ENCODE measurements around the gene GRID1. TPM values are rescaled to one million over a fixed set of nuclear protein-coding genes. Genes with fewer than 3 reads are reported as not detected.

GRID1 gene
- total RNA-seq, 1 experiment from 2014 or later = not detected

- Histone ChIP-seq H2AFZ (no peak overlapping the region), H3K9me3 (ENCODE audit: insufficient read depth, low read depth) (no peaks in the 10 kb centered on the region), H3K4me1 (replicated peaks; ENCODE audit: insufficient read depth) (no peaks in the 10 kb centered on the region), H3K79me2 (ENCODE audit: low read depth) (no peaks in the 10 kb centered on the region), H3K36me3 (ENCODE audit: low read depth) (no peaks in the 10 kb centered on the region), H3K27me3 (ENCODE audit: insufficient read depth, low read depth) (peaks cover 12% of the 10 kb centered on the region; the same call in 1 of the 2 replicates), H3K9me2 (ENCODE audit: insufficient read depth) (no peaks in the 10 kb centered on the region), H3K27ac (no peak overlapping the region), H4K20me1 (ENCODE audit: insufficient read depth) (no peaks in the 10 kb centered on the region), H3K4me3 (no peak overlapping the region), H3K4me2 (no peak overlapping the region), H3F3A (ENCODE audit: insufficient read depth, low read depth) (no peaks in the 10 kb centered on the region)
- no TSS peak for BruUV-seq (replicated peaks)
- intact Hi-C loops (cut with micrococcal nuclease; ENCODE audit: unreplicated experiment) = no loop called here
- ChIA-PET POLR2A (ENCODE audit: unreplicated experiment) (no interaction called here), CTCF (no interaction called here)
- DNase-seq = no peak
- no peak for TF ChIP-seq CTCF (conservative IDR thresholded peaks at IDR 0.05)
- no peak for TF ChIP-seq EZH2 (IDR thresholded peaks at IDR 0.05; ENCODE audit: low read depth)
Measured at GRCh38 chr10:86218842-86219241, 147.8 kb downstream of the GRID1 start.

GRCh38 chr10:86218160-86218559 is 148.4 kb downstream of the GRID1 start:
- Histone ChIP-seq H3K9me2 (ENCODE audit: insufficient read depth) (no peaks in the 10 kb centered on the region), H3K27me3 (ENCODE audit: insufficient read depth, low read depth) (peaks cover 12% of the 10 kb centered on the region; the same call in 1 of the 2 replicates), H3K9me3 (ENCODE audit: insufficient read depth, low read depth) (no peaks in the 10 kb centered on the region), H4K20me1 (ENCODE audit: insufficient read depth) (no peaks in the 10 kb centered on the region), H3K4me1 (replicated peaks; ENCODE audit: insufficient read depth) (no peaks in the 10 kb centered on the region), H2AFZ (no peak overlapping the region), H3K36me3 (ENCODE audit: low read depth) (no peaks in the 10 kb centered on the region), H3K27ac (no peak overlapping the region), H3F3A (ENCODE audit: insufficient read depth, low read depth) (no peaks in the 10 kb centered on the region), H3K79me2 (ENCODE audit: low read depth) (no peaks in the 10 kb centered on the region), H3K4me3 (no peak overlapping the region), H3K4me2 (no peak overlapping the region)
- no peak for DNase-seq
- POLR2A ChIA-PET (ENCODE audit: unreplicated experiment) = interaction anchor here (0.6 kb wide), 1 partner anchor 23 kb away, joined by 3 read pairs; no protein-coding TSS in a partner anchor
- CTCF ChIA-PET = no interaction called here
- intact Hi-C loops (cut with micrococcal nuclease; ENCODE audit: unreplicated experiment) = no loop called here
- no peak for TF ChIP-seq CTCF (conservative IDR thresholded peaks at IDR 0.05)
- TF ChIP-seq EZH2 (IDR thresholded peaks at IDR 0.05; ENCODE audit: low read depth) = no peak
- BruUV-seq (replicated peaks) = no TSS peak

GRCh38 chr10:86217371-86218080 is 149.1 kb downstream of the GRID1 start:
- no peaks in the 10 kb centered on the region for H3K9me3 ChIP-seq (ENCODE audit: insufficient read depth, low read depth)
- no peak for DNase-seq
- no peak overlapping the region for H2AFZ ChIP-seq
- CTCF ChIA-PET = no interaction called here
- no peaks in the 10 kb centered on the region for H3K9me2 ChIP-seq (ENCODE audit: insufficient read depth)
- POLR2A ChIA-PET (ENCODE audit: unreplicated experiment) = interaction anchor here (0.5 to 0.6 kb wide), 2 partner anchors 22 to 176 kb away, joined by 3 read pairs; no protein-coding TSS in a partner anchor
- no peaks in the 10 kb centered on the region for H3F3A ChIP-seq (ENCODE audit: insufficient read depth, low read depth)
- no peaks in the 10 kb centered on the region for H3K79me2 ChIP-seq (ENCODE audit: low read depth)
- no peaks in the 10 kb centered on the region for H3K36me3 ChIP-seq (ENCODE audit: low read depth)
- no peak overlapping the region for H3K4me2 ChIP-seq
- no peaks in the 10 kb centered on the region for H3K4me1 ChIP-seq (replicated peaks; ENCODE audit: insufficient read depth)
- intact Hi-C loops (cut with micrococcal nuclease; ENCODE audit: unreplicated experiment) = no loop called here
- BruUV-seq (replicated peaks) = no TSS peak
- TF ChIP-seq CTCF (conservative IDR thresholded peaks at IDR 0.05) (no peak), EZH2 (IDR thresholded peaks at IDR 0.05; ENCODE audit: low read depth) (no peak)
- H3K4me3 ChIP-seq = no peak overlapping the region
- no peak overlapping the region for H3K27ac ChIP-seq
- H3K27me3 ChIP-seq (ENCODE audit: insufficient read depth, low read depth) = peaks cover 12% of the 10 kb centered on the region; the same call in 1 of the 2 replicates
- H4K20me1 ChIP-seq (ENCODE audit: insufficient read depth) = no peaks in the 10 kb centered on the region
